Suprapubic skin (tissue), 4 donors: ENCODE data around the gene UBE2S. TPM values are rescaled to one million over a fixed set of nuclear protein-coding genes. Genes with fewer than 3 reads are reported as not detected.
"Not testable (repeated sequence)": the region's sequence is repeated elsewhere in the genome, so short reads cannot be mapped to it uniquely, and the experiment has no call there.

Source experiments
- DNase-seq, 2 donors: peaks; one replicate each; pipeline ENCODE4 v3.0.0-alpha.2; 2019; ENCODE audit warnings: low spot score in 2 of 2
- H3K27ac ChIP-seq: fragments of 200-600 bp; sonication (generic); one replicate; pipeline ENCODE4 v1.5.1; 2019
- H3K27me3 ChIP-seq: fragments of 200-600 bp; sonication (generic); one replicate; pipeline ENCODE4 v1.5.1; 2019
- H3K36me3 ChIP-seq: fragments of 200-600 bp; sonication (generic); one replicate; pipeline ENCODE4 v1.5.1; 2019
- H3K4me1 ChIP-seq: fragments of 200-600 bp; sonication (generic); one replicate; pipeline ENCODE4 v1.5.1; 2019
- H3K4me3 ChIP-seq: fragments of 200-600 bp; sonication (generic); one replicate; pipeline ENCODE4 v1.5.1; 2019; ENCODE audit warnings: mild to moderate bottlenecking
- H3K9me3 ChIP-seq: fragments of 200-600 bp; sonication (generic); one replicate; pipeline ENCODE4 v1.5.1; 2019
- EP300 ChIP-seq: sonication (generic); formaldehyde crosslinking; IDR thresholded peaks from one replicate; pipeline ENCODE4 v1.6.1; 2017; ENCODE audit warnings: antibody characterized with exemption
- POLR2A ChIP-seq, 2 donors: fragments of 450-650 bp; IDR thresholded peaks; one replicate each; pipeline ENCODE4 v1.6.1; 2017; ENCODE audit warnings: antibody characterized with exemption in 2 of 2, mild to moderate bottlenecking in 2 of 2, moderate library complexity in 2 of 2
- POLR2AphosphoS5 ChIP-seq, 3 donors: sonication (generic); formaldehyde crosslinking; IDR thresholded peaks; one replicate each; pipeline ENCODE4 v1.6.1; 2017; ENCODE audit warnings: antibody characterized with exemption in 3 of 3
- WGBS: methylation state at CpG from one replicate; pipeline ENCODE4 v1.1.5; 2018; 5-methylcytosine and 5-hydroxymethylcytosine counted together
- total RNA-seq, 4 donors: library from RNA; depleted of rRNA; stranded (reverse); fragments of >200 nt; gene quantifications; one replicate each; pipeline ENCODE4 v1.1.0, GENCODE V29; 2016
- TF ChIP-seq, protein P1 (sequence below), 2 donors: fragments of 200-600 bp in 1 of 2; fragments of 450-650 bp in 1 of 2; sonication (generic) in 1 of 2; IDR thresholded peaks; one replicate each; pipeline ENCODE4 v1.5.1; 2016 to 2019; ENCODE audit warnings: antibody characterized with exemption in 2 of 2, mild to moderate bottlenecking in 1 of 2, moderate library complexity in 1 of 2

UBE2S gene
- total RNA-seq, 4 donors from 2014 or later = 7.4 to 17.0 (median 12.2) TPM

- Histone ChIP-seq H3K36me3 (no peaks in the 10 kb centered on the region), H3K4me3 (no peak overlapping the region), H3K27me3 (peaks cover 63% of the 10 kb centered on the region), H3K4me1 (peaks cover 4% of the 10 kb centered on the region), H3K27ac (no peak overlapping the region), H3K9me3 (no peaks in the 10 kb centered on the region)
- WGBS = 83% methylated on average over 1 of the region's 1 CpG
- no peak for DNase-seq
- TF ChIP-seq POLR2A (IDR thresholded peaks at IDR 0.05) (no peak), EP300 (no peak), POLR2AphosphoS5 (IDR thresholded peaks at IDR 0.05) (no peak)
These were observed 23.6 kb upstream of the UBE2S start for GRCh38 chr19:55431183-55431582.

DNA sequence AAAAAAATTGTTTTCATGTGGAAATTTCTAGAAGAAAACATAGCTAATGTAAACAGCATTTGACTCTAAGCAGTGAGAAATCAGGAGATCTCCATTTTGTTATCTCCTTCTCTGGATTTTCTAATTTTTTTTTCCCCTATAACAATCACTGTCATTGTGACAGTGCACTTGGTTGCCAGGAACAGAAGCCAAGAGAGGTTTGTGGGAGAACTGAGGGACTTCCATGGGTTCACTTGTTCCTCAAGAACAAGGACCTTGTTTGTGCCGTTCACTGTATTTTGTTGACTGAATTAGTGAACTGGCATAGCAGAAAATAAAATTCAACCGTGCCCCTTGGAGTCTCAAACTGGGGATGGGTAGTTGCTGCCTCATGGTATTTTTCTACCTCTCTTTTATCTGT, 18.5 kb upstream of the UBE2S start:
- Histone ChIP-seq H3K27me3 (peaks cover 40% of the 10 kb centered on the region), H3K4me3 (no peak overlapping the region), H3K4me1 (peaks cover 3% of the 10 kb centered on the region), H3K36me3 (no peaks in the 10 kb centered on the region), H3K27ac (no peak overlapping the region), H3K9me3 (no peaks in the 10 kb centered on the region)
- TF ChIP-seq POLR2AphosphoS5 (IDR thresholded peaks at IDR 0.05) (no peak), EP300 (no peak), POLR2A (IDR thresholded peaks at IDR 0.05) (no peak)
- TF ChIP-seq, protein P1, sequence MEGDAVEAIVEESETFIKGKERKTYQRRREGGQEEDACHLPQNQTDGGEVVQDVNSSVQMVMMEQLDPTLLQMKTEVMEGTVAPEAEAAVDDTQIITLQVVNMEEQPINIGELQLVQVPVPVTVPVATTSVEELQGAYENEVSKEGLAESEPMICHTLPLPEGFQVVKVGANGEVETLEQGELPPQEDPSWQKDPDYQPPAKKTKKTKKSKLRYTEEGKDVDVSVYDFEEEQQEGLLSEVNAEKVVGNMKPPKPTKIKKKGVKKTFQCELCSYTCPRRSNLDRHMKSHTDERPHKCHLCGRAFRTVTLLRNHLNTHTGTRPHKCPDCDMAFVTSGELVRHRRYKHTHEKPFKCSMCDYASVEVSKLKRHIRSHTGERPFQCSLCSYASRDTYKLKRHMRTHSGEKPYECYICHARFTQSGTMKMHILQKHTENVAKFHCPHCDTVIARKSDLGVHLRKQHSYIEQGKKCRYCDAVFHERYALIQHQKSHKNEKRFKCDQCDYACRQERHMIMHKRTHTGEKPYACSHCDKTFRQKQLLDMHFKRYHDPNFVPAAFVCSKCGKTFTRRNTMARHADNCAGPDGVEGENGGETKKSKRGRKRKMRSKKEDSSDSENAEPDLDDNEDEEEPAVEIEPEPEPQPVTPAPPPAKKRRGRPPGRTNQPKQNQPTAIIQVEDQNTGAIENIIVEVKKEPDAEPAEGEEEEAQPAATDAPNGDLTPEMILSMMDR (IDR thresholded peaks at IDR 0.05) = no peak
- WGBS = 79% methylated on average over 2 of the region's 2 CpGs
- DNase-seq = no peak

DNA sequence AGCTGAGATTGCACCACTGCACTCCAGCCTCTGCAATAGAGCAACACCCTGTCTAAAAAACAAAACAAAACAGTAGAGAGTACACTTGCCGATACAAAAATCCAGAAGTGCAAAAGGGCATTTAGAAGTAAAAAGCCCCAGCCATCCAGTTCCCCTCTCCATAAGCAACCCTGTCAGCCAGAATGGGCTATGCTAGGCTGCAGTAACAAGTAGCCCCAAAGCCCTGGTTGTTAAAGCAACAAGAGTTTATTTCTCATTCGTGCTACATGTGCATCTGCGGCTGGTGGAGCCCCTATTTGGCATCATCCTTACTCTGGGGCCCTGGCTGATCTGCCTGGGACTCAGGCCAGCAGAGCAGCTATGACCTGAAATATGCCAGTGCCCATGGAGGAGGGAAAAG, 16.9 kb upstream of the UBE2S start:
- WGBS = 75% methylated on average over 3 of the region's 3 CpGs
- H3K27me3 ChIP-seq = peaks cover 28% of the 10 kb centered on the region

GRCh38 chr19:55423225-55424005, 15.8 kb upstream of the UBE2S start:
- no peak overlapping the region for H3K4me3 ChIP-seq
- H3K36me3 ChIP-seq = no peaks in the 10 kb centered on the region
- no peak for DNase-seq
- H3K4me1 ChIP-seq = peaks cover 3% of the 10 kb centered on the region
- H3K27me3 ChIP-seq = peaks cover 18% of the 10 kb centered on the region
- TF ChIP-seq POLR2A (IDR thresholded peaks at IDR 0.05) = no peak
- TF ChIP-seq, protein P1 (IDR thresholded peaks at IDR 0.05) = no peak
- TF ChIP-seq POLR2AphosphoS5 (IDR thresholded peaks at IDR 0.05) = no peak
- TF ChIP-seq EP300 = no peak
- no peak overlapping the region for H3K27ac ChIP-seq
- H3K9me3 ChIP-seq = no peaks in the 10 kb centered on the region
- WGBS = 28% methylated on average over 13 of the region's 13 CpGs

More for the DNA sequence above, 16.9 kb upstream of the UBE2S start:
- TF ChIP-seq, protein P1 (IDR thresholded peaks at IDR 0.05) = no peak
- TF ChIP-seq EP300 = no peak
- TF ChIP-seq POLR2AphosphoS5 (IDR thresholded peaks at IDR 0.05) = no peak
- TF ChIP-seq POLR2A (IDR thresholded peaks at IDR 0.05) = no peak
- DNase-seq = no peak
- no peak overlapping the region for H3K27ac ChIP-seq
- no peak overlapping the region for H3K4me3 ChIP-seq
- no peaks in the 10 kb centered on the region for H3K9me3 ChIP-seq
- H3K36me3 ChIP-seq = no peaks in the 10 kb centered on the region
- peaks cover 3% of the 10 kb centered on the region for H3K4me1 ChIP-seq

GRCh38 chr19:55421281-55421680, 13.7 kb upstream of the UBE2S start:
- H3K4me3 ChIP-seq, H3K9me3 ChIP-seq, H3K4me1 ChIP-seq, H3K27ac ChIP-seq, DNase-seq, H3K36me3 ChIP-seq: not testable (repeated sequence)
- H3K27me3 ChIP-seq = peaks cover 11% of the 10 kb centered on the region
- 58% methylated on average over 4 of the region's 4 CpGs for WGBS

DNA sequence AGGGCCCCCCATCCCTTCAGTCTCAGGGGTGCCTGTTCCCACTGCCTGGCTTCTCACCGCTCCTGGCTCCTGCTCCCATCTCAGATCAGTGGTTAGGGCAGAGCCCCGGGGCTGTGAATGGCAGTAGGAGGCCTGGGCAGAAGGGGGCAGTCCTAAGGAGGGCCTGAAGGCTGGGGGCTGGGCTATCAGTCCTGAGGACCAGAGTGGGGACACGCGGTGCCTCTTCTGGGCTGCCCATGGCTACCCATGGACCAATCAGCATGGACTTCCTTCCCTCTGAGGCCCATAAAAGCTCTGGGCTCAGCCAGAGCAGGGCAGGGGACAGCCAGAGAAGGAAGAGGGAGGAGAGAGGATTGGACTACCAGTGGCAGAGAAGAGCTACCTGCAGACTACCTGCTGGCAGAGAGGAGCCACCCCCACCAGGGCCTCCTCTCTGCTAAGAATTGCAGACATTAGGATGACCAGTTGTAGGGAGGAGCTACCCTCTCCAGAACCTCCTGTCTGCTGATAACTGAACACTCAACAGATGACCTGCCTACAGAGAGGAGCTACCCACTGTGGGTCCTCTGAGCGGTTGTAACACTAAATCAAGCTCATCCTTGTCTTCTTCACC, 12.1 kb upstream of the UBE2S start:
- Histone ChIP-seq H3K9me3 (no peaks in the 10 kb centered on the region), H3K27ac (no peak overlapping the region), H3K4me1 (peaks cover 3% of the 10 kb centered on the region), H3K36me3 (no peaks in the 10 kb centered on the region), H3K4me3 (no peak overlapping the region), H3K27me3 (peaks cover 9% of the 10 kb centered on the region)
- no peak for DNase-seq
- TF ChIP-seq EP300 = no peak
- TF ChIP-seq POLR2A (IDR thresholded peaks at IDR 0.05) = no peak
- TF ChIP-seq, protein P1 (IDR thresholded peaks at IDR 0.05) = no peak
- TF ChIP-seq POLR2AphosphoS5 (IDR thresholded peaks at IDR 0.05) = no peak
- WGBS = 71% methylated on average over 3 of the region's 5 CpGs
